Measurements from ENCODE around the gene ALK. TPM values are rescaled to one million over a fixed set of nuclear protein-coding genes. Genes with fewer than 3 reads are reported as not detected.

The ALK gene
- total RNA-seq, 1 experiment from 2014 or later = not detected

GRCh38 chr2:29766191-29766590 is 155.2 kb downstream of the ALK start:
- no peak overlapping the region for H3K23ac ChIP-seq (ENCODE audit: insufficient read length, low read depth, low read length)
- H3K4me3 Mint-ChIP-seq = no peak overlapping the region
- DNase-seq = no peak

More at GRCh38 chr2:29766191-29766590, 155.2 kb downstream of the ALK start:
- Histone ChIP-seq H3K79me1 (ENCODE audit: insufficient read depth, low read depth, low read length, poor library complexity, severe bottlenecking) (no peaks in the 10 kb centered on the region), H3K4ac (ENCODE audit: low read depth, low read length) (no peak overlapping the region), H4K20me1 (ENCODE audit: control insufficient read depth, insufficient read depth, insufficient read length) (no peaks in the 10 kb centered on the region), H3K27ac (ENCODE audit: insufficient read length, low read depth, low read length) (no peak overlapping the region), H2BK15ac (ENCODE audit: low read depth, low read length) (no peak overlapping the region), H3K4me2 (ENCODE audit: insufficient read depth, insufficient read length, low read length) (no peak overlapping the region), H2BK120ac (ENCODE audit: low read depth, low read length, poor library complexity, severe bottlenecking) (no peak overlapping the region), H3K4me1 (ENCODE audit: insufficient read depth, low read length) (no peaks in the 10 kb centered on the region), H2BK12ac (ENCODE audit: insufficient read length, low read depth, low read length) (no peak overlapping the region), H2BK5ac (ENCODE audit: insufficient read length, low read length) (no peak overlapping the region), H3T11ph (ENCODE audit: low read length) (no peak overlapping the region), H3K56ac (ENCODE audit: insufficient read length, low read depth, low read length) (no peak overlapping the region), H3K14ac (ENCODE audit: insufficient read depth, low read length) (no peak overlapping the region), H3K23me2 (ENCODE audit: insufficient read length, low read depth, low read length, poor library complexity, severe bottlenecking) (no peaks in the 10 kb centered on the region), H3K9me3 (ENCODE audit: control insufficient read depth, low read depth, low read length) (no peaks in the 10 kb centered on the region), H4K8ac (replicated peaks; ENCODE audit: insufficient read length, low read depth, low read length) (no peak overlapping the region), H2BK20ac (ENCODE audit: low read depth, low read length, poor library complexity, severe bottlenecking) (no peak overlapping the region), H2AK5ac (ENCODE audit: insufficient read length, low read length) (no peak overlapping the region), H2AFZ (ENCODE audit: low read length) (no peak overlapping the region), H4K91ac (ENCODE audit: insufficient read length, low read depth, low read length) (no peak overlapping the region), H3K9ac (ENCODE audit: extremely low read depth, insufficient read length, low read length) (no peak overlapping the region), H3K79me2 (ENCODE audit: insufficient read depth, low read length) (no peaks in the 10 kb centered on the region; the same call in 1 of the 2 replicates), H3K18ac (ENCODE audit: insufficient read length, low read depth, low read length) (no peak overlapping the region), H3K27me3 (ENCODE audit: insufficient read depth, low read length) (no peaks in the 10 kb centered on the region), H4K5ac (ENCODE audit: insufficient read length, low read depth, low read length) (no peak overlapping the region)
- Mint-ChIP-seq H3K27ac (no peak overlapping the region), H3K9me3 (no peaks in the 10 kb centered on the region), H3K4me1 (peaks cover 0 to 4% of the 10 kb centered on the region in 2 experiments; a peak in 2 of 4 replicates), H3K27me3 (ENCODE audit: low read depth) (no peaks in the 10 kb centered on the region; the same call in 1 of the 2 replicates), H3K36me3 (ENCODE audit: insufficient read depth in 1 of 3, low read depth in 3 of 3) (no peaks in the 10 kb centered on the region)
- TF ChIP-seq CTCF (conservative IDR thresholded peaks at IDR 0.05) = no peak
- WGBS (ENCODE audit: extremely low coverage, insufficient read length, low lambda C conversion rate) = no CpG with 5 or more reads among the region's 1 CpG
